GM10248 (cell line): Measurements from ENCODE around the gene BMP7.

Source experiments
- CTCF ChIA-PET: fragments of 300-600 bp; sonication (Branson Sonifier 250); formaldehyde crosslinking; extraction: SDS; loops from one replicate; lab custom pipeline; 2021; ENCODE audit warnings: antibody characterized with exemption; lab: Yijun Ruan, JAX
- POLR2A ChIA-PET: fragments of 350-650 bp; sonication (Branson Sonifier 250); formaldehyde crosslinking; extraction: SDS; loops from one replicate; lab custom pipeline; 2020; ENCODE audit warnings: antibody characterized with exemption; lab: Yijun Ruan, JAX
- DNase-seq: peaks from one replicate; pipeline ENCODE4 v3.0.0; 2012; ENCODE audit errors: extremely low spot score
- TF ChIP-seq, protein P1 (sequence below): IDR thresholded peaks from 2 replicates; pipeline ENCODE4 v1.5.1; 2012; ENCODE audit warnings: mild to moderate bottlenecking, low read depth; ENCODE audit errors: extremely low read depth, missing control alignments, control extremely low read depth

BMP7 gene

GRCh38 chr20:57266291-57267157 lies at the start of gene BMP7:
Gene BMP7, minus strand, starts transcription at chr20:57266641. Its CDS starts 519 bp downstream, at chr20:57266122.
- ChIA-PET POLR2A (no interaction called here), CTCF (no interaction called here)
- TF ChIP-seq, protein P1, sequence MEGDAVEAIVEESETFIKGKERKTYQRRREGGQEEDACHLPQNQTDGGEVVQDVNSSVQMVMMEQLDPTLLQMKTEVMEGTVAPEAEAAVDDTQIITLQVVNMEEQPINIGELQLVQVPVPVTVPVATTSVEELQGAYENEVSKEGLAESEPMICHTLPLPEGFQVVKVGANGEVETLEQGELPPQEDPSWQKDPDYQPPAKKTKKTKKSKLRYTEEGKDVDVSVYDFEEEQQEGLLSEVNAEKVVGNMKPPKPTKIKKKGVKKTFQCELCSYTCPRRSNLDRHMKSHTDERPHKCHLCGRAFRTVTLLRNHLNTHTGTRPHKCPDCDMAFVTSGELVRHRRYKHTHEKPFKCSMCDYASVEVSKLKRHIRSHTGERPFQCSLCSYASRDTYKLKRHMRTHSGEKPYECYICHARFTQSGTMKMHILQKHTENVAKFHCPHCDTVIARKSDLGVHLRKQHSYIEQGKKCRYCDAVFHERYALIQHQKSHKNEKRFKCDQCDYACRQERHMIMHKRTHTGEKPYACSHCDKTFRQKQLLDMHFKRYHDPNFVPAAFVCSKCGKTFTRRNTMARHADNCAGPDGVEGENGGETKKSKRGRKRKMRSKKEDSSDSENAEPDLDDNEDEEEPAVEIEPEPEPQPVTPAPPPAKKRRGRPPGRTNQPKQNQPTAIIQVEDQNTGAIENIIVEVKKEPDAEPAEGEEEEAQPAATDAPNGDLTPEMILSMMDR, result no peak
- no peak for DNase-seq

GRCh38 chr20:57315976-57316480 lies 49.6 kb upstream of the BMP7 start:
- ChIA-PET CTCF (interaction anchor here (2.2 kb wide), 1 partner anchor 10 kb away, joined by 7 read pairs; no protein-coding TSS in a partner anchor), POLR2A (no interaction called here)
- DNase-seq, result no peak
- TF ChIP-seq, protein P1, result no peak

GRCh38 chr20:57315083-57315975 lies 48.9 kb upstream of the BMP7 start:
- ChIA-PET CTCF (interaction anchor here (2.2 kb wide), 1 partner anchor 11 kb away, joined by 7 read pairs; no protein-coding TSS in a partner anchor), POLR2A (no interaction called here)
- DNase-seq, result no peak
- TF ChIP-seq, protein P1, result no peak

DNA sequence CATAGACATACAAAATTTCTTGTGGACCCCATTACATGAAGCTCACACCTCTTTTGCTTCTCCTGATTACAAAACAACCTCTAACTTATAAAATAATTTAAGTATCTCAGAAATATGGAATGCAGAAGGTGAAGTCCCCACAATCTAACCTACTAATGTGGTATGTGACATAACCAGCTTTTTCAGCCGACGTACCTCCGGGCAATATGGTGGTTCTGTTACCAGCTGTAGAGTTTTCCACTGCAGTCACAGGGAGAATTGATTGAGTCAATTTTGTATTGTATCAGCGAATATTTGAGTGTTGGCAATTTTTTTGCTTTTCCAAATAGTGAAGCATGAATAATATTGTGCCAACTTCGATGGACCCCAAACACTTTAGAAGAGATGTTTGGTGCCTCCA lies 47.5 kb upstream of the BMP7 start:
- TF ChIP-seq, protein P1, result no peak
- DNase-seq, result no peak
- CTCF ChIA-PET, result interaction anchor here (2.2 kb wide), 1 partner anchor 13 kb away, joined by 7 read pairs; no protein-coding TSS in a partner anchor
- POLR2A ChIA-PET, result no interaction called here

DNA sequence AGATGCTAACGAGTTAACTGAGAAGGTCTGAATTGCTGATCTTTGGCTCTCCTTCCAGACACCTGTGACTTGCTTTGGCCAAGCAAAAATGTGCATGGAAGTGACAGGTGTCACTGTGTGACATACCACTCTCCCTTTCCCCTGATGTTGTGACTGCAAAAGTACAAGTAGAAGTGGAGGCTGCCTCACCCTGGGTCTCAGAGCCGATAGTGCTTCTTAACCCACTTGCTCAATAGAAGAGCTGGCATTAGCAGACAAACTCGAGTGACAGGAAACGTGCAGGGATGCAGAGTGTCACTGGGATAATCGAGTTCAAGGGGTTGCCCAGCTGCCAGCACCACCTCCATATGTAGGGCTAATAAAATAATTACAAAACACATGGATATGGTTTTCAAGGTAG lies 46.8 kb upstream of the BMP7 start:
- CTCF ChIA-PET, result no interaction called here
- TF ChIP-seq, protein P1, result no peak
- POLR2A ChIA-PET, result no interaction called here
- DNase-seq, result no peak

- no peak for DNase-seq
- ChIA-PET CTCF (no interaction called here), POLR2A (no interaction called here)
- TF ChIP-seq, protein P1, result no peak
Measured at GRCh38 chr20:57312138-57312537, 45.7 kb upstream of the BMP7 start.
